Thyroid gland (tissue), 4 donors: ENCODE measurements around the gene LAD1.

ENCODE experiments used
- CTCF ChIP-seq, 6 experiments: fragments of 200-600 bp in 3 of 6; fragments of 450-650 bp in 3 of 6; sonication (generic) in 3 of 6; IDR thresholded peaks; one replicate each; pipeline ENCODE4 v1.5.1; 2016 to 2019; ENCODE audit warnings: antibody characterized with exemption in 6 of 6, mild to moderate bottlenecking in 2 of 6, inconsistent platforms in 1 of 6, moderate library complexity in 1 of 6
- POLR2A ChIP-seq, 2 donors: fragments of 450-650 bp; IDR thresholded peaks; one replicate each; pipeline ENCODE4 v1.6.1; 2017; ENCODE audit warnings: antibody characterized with exemption in 2 of 2, mild to moderate bottlenecking in 2 of 2, moderate library complexity in 1 of 2

DNA sequence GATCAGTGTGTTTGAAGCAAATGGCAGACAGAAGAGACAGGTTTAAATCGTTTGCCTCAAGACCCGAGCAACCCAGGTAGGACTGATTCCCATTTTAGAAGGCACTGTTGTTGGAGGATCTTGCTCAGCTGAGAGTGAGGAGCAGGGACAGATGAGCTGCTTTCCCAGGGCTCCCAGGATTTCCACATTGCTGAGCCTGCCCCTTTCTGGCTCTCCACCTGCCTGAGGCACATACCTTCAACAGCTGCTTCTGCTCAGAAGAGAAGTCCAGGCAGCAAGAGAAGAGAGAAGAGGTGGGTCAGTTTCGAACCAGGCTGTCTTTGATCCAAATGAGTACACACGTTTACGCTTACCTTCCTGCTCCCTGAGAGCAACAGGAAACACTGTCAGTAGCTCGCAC is 27.3 kb downstream of the LAD1 start:
- TF ChIP-seq CTCF (IDR thresholded peaks at IDR 0.05) = no peak
- no peak for TF ChIP-seq POLR2A (IDR thresholded peaks at IDR 0.05)
